Lung (tissue), 12 donors: ENCODE measurements around the gene SCNN1B. TPM values are rescaled to one million over a fixed set of nuclear protein-coding genes. Genes with fewer than 3 reads are reported as not detected.

ENCODE experiments used
- ATAC-seq: fragments of 200-7000 bp; cut with Tn5 transposase; one replicate; pipeline ENCODE4 v1.9.1; 2020; ENCODE audit warnings: moderate number of reproducible peaks; ENCODE audit not compliant: insufficient read depth, low FRiP score
- DNase-seq, 3 donors: peaks; one replicate each; pipeline ENCODE4 v3.0.0-alpha.2; 2013 to 2017
- H3K27ac ChIP-seq, 2 donors: one replicate each; pipeline ENCODE4 v1.5.1; 2013; ENCODE audit warnings: mild to moderate bottlenecking in 2 of 2, moderate library complexity in 2 of 2, control low read depth in 1 of 2, inconsistent platforms in 1 of 2, low read depth in 1 of 2, low read length in 1 of 2
- H3K27me3 ChIP-seq, 3 donors: one replicate each; pipeline ENCODE4 v1.5.1; 2013; ENCODE audit warnings: low read length in 2 of 3; ENCODE audit not compliant: control insufficient read depth in 3 of 3, insufficient read depth in 3 of 3
- H3K36me3 ChIP-seq, 4 donors: one replicate each; pipeline ENCODE4 v1.5.1; 2013; ENCODE audit warnings: low read length in 4 of 4, mild to moderate bottlenecking in 1 of 4, moderate library complexity in 1 of 4; ENCODE audit not compliant: control insufficient read depth in 4 of 4, insufficient read depth in 4 of 4
- H3K4me1 ChIP-seq, 5 donors: one replicate each; pipeline ENCODE4 v1.5.1; 2013; ENCODE audit warnings: low read length in 5 of 5, mild to moderate bottlenecking in 2 of 5, moderate library complexity in 1 of 5; ENCODE audit not compliant: control insufficient read depth in 5 of 5, insufficient read depth in 5 of 5
- H3K4me3 ChIP-seq: one replicate; pipeline ENCODE4 v1.5.1; 2013; ENCODE audit warnings: mild to moderate bottlenecking, control low read depth, moderate library complexity
- H3K9ac ChIP-seq, 2 donors: one replicate each; pipeline ENCODE4 v1.5.1; 2013; ENCODE audit warnings: low read length in 2 of 2, control low read depth in 1 of 2; ENCODE audit not compliant: insufficient read depth in 1 of 2
- H3K9me3 ChIP-seq, 4 donors: one replicate each; pipeline ENCODE4 v1.5.1; 2013; ENCODE audit warnings: low read length in 3 of 4, mild to moderate bottlenecking in 1 of 4, moderate library complexity in 1 of 4; ENCODE audit not compliant: control insufficient read depth in 4 of 4, insufficient read depth in 3 of 4
- WGBS, 2 donors: extraction: QIAGEN DNeasy Blood & Tissue Kit; methylation state at CpG; one replicate each; pipeline ENCODE4 v1.1.7; 2013; 5-methylcytosine and 5-hydroxymethylcytosine counted together
- polyA plus RNA-seq, 2 donors: library from polyadenylated mRNA; stranded (reverse); fragments of 200-250 nt; gene quantifications; one replicate each; pipeline ENCODE4 v1.2.1, GENCODE V29; 2013
- total RNA-seq, 2 donors: library from RNA; depleted of rRNA in 1 of 2; stranded (reverse); fragments of >200 nt in 1 of 2; gene quantifications; one replicate each; pipeline ENCODE4 v1.2.1, GENCODE V29; 2014 to 2021
- TF ChIP-seq, protein P1 (sequence below): IDR thresholded peaks from 2 replicates; pipeline ENCODE4 v1.5.1; 2012; ENCODE audit warnings: mild to moderate bottlenecking; ENCODE audit errors: control extremely low read depth, extremely low read depth
- donor health status: control.
- donor health status: control.
- donor health status: Bipolar disorder and iron deficiency.
- donor health status: healthy.
- donor health status: DM: yes; HTN: yes; CAD: no.

Gene SCNN1B
- total and polyA plus RNA-seq, 4 donors = 16.4 to 58.7 (median 41.3) TPM

DNA sequence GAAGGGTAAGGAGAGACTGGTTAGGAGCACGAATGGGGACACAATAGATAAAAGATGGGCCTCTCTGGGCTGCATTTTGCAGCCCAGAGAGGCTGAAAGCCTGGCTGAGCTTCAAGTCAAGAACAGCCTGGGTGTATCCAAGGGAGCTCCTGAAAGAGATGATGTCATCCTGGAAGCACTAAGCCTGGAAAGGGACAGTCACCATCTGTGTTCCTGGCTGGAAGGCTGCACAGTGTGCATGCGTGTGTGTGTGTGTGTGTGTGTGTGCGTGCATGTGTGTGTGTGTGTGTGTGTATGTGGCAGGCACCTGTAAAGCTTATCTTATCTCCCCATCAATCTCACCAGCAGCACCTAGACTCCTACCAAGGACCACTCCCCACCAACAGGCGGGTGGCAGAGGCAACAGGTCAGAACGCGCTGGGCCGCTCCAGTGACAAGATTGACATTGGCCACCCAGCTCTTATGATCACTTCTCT lies 106.8 kb downstream of the SCNN1B start:
- H3K27ac ChIP-seq = no peak overlapping the region
- 79 to 92% methylated on average over 7 of the region's 7 CpGs for WGBS, 2 donors
- peaks cover 0 to 5% (median 0%) of the 10 kb centered on the region in 5 donors for H3K4me1 ChIP-seq
- peak in 1 of 3 donors; percentile 32 for DNase-seq
- peaks cover 31 to 45% (median 39%) of the 10 kb centered on the region in 4 donors for H3K36me3 ChIP-seq
- no peaks in the 10 kb centered on the region for H3K9me3 ChIP-seq
- no peak overlapping the region for H3K9ac ChIP-seq
- TF ChIP-seq, protein P1, sequence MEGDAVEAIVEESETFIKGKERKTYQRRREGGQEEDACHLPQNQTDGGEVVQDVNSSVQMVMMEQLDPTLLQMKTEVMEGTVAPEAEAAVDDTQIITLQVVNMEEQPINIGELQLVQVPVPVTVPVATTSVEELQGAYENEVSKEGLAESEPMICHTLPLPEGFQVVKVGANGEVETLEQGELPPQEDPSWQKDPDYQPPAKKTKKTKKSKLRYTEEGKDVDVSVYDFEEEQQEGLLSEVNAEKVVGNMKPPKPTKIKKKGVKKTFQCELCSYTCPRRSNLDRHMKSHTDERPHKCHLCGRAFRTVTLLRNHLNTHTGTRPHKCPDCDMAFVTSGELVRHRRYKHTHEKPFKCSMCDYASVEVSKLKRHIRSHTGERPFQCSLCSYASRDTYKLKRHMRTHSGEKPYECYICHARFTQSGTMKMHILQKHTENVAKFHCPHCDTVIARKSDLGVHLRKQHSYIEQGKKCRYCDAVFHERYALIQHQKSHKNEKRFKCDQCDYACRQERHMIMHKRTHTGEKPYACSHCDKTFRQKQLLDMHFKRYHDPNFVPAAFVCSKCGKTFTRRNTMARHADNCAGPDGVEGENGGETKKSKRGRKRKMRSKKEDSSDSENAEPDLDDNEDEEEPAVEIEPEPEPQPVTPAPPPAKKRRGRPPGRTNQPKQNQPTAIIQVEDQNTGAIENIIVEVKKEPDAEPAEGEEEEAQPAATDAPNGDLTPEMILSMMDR = no peak
- no peak overlapping the region for H3K4me3 ChIP-seq
- no peak for ATAC-seq
- H3K27me3 ChIP-seq = no peaks in the 10 kb centered on the region

DNA sequence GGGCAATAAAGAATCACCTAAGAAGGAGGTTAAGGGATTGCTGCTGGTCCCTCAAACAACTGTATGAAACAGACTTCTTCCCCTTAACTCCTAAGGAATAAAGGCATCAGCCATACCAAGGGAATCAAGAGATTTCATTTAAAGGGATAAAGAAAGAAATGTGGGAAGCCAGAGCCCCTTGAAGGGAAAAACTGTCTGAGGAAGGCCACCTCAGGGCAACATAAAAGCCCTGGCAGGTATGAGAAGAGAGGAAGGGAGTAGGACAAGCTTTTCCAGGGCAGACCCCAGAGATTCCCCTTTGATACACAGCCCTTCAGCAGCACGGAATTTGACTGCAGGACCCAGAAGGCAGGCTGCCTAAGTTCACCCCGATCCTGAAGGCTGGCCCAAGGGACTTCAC lies 107.4 kb downstream of the SCNN1B start:
- Histone ChIP-seq H3K27me3 (no peaks in the 10 kb centered on the region), H3K27ac (peak overlapping the region in 1 of 2 donors; percentile 52), H3K36me3 (peaks cover 31 to 47% (median 41%) of the 10 kb centered on the region in 4 donors), H3K9ac (no peak overlapping the region), H3K9me3 (no peaks in the 10 kb centered on the region), H3K4me1 (peaks cover 0 to 5% (median 0%) of the 10 kb centered on the region in 5 donors), H3K4me3 (no peak overlapping the region)
- ATAC-seq (no peak), DNase-seq (no peak)
- TF ChIP-seq, protein P1 = no peak
- 82 to 100% methylated on average over 2 of the region's 2 CpGs for WGBS, 2 donors

DNA sequence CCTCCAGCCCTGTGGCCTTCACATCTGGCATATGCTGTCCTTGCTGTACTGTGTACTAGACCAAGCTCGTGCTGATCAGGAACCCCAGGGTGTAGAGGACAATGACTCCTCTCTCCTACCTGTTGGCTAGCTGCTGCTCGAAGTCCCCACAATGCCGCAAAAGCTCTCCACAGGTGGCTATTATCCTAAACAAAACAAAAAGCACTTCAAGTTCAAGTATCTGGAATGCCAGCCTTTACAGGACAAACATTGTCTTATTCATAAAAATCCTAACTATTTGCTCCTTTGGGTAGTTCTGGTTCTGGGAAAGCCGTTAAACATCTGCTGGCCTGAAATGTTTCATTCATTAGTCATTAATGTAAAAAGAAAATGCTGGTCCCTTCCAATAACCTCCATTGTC lies 108.1 kb downstream of the SCNN1B start:
- TF ChIP-seq, protein P1 = no peak
- peak; percentile 35 for ATAC-seq
- Histone ChIP-seq H3K27ac (no peak overlapping the region), H3K27me3 (no peaks in the 10 kb centered on the region), H3K9me3 (no peaks in the 10 kb centered on the region), H3K36me3 (peaks cover 31 to 43% (median 42%) of the 10 kb centered on the region in 4 donors), H3K4me1 (peaks cover 0 to 5% (median 0%) of the 10 kb centered on the region in 5 donors), H3K9ac (no peak overlapping the region), H3K4me3 (no peak overlapping the region)
- DNase-seq = no peak
- 78 to 84% methylated on average over 4 of the region's 4 CpGs for WGBS, 2 donors

DNA sequence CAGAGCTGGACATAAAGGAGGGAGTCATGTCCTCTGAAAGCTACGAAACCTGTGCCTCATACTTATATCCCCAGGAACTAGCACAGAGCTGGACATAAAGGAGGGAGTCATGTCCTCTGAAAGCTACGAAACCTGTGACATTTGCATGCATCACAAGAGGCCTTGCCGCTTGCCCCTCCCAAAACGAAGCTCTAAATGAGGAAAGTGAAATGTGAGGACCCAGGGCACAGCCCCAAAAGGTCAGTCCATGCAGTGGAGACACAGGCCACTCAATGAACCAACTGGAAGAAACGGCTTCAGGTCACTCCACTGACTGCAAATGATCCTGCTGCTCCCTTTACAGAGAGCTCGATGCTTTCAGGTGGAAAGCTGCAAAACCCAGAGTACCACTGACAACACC lies 112.6 kb downstream of the SCNN1B start:
- H3K27ac ChIP-seq = no peak overlapping the region
- TF ChIP-seq, protein P1 = no peak
- H3K27me3 ChIP-seq = no peaks in the 10 kb centered on the region
- no peak overlapping the region for H3K9ac ChIP-seq
- DNase-seq (no peak), ATAC-seq (no peak)
- no peak overlapping the region for H3K4me3 ChIP-seq
- H3K36me3 ChIP-seq = peaks cover 29 to 48% (median 39%) of the 10 kb centered on the region in 4 donors
- WGBS, 2 donors = 94 to 96% methylated on average over 6 of the region's 6 CpGs
- peaks cover 0 to 3% (median 0%) of the 10 kb centered on the region in 5 donors for H3K4me1 ChIP-seq
- no peaks in the 10 kb centered on the region for H3K9me3 ChIP-seq
